ENCODE results near the gene MPC1. TPM values are rescaled to one million over a fixed set of nuclear protein-coding genes. Genes with fewer than 3 reads are reported as not detected.
"Not testable (repeated sequence)": the region's sequence is repeated elsewhere in the genome, so short reads cannot be mapped to it uniquely, and the experiment has no call there.

The MPC1 gene
- total RNA-seq, 1 donor, result 22.0 TPM

DNA sequence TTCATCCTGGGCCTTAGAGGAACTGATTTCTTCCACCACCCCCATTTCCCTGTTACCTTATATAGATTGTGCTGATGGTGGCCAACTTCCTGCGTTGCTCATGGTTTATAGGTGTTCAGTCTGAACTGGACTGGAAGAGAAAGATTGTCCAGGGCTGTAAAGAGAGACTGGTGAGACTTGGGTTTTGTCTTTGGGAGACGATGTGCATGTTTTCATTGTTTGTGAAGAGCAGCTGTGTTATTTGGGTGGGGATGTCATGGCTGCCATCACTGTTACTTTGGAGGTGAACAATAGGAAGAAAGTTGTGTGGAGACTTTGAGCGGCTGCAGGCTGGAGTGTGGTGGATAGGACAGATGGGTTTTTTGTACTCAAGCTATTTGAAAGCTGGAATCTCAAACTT is 15.6 kb upstream of the MPC1 start:
- H3K4me3 ChIP-seq (ENCODE audit: low read depth, low read length), result no peak overlapping the region
- TF ChIP-seq, protein P1, sequence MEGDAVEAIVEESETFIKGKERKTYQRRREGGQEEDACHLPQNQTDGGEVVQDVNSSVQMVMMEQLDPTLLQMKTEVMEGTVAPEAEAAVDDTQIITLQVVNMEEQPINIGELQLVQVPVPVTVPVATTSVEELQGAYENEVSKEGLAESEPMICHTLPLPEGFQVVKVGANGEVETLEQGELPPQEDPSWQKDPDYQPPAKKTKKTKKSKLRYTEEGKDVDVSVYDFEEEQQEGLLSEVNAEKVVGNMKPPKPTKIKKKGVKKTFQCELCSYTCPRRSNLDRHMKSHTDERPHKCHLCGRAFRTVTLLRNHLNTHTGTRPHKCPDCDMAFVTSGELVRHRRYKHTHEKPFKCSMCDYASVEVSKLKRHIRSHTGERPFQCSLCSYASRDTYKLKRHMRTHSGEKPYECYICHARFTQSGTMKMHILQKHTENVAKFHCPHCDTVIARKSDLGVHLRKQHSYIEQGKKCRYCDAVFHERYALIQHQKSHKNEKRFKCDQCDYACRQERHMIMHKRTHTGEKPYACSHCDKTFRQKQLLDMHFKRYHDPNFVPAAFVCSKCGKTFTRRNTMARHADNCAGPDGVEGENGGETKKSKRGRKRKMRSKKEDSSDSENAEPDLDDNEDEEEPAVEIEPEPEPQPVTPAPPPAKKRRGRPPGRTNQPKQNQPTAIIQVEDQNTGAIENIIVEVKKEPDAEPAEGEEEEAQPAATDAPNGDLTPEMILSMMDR (IDR thresholded peaks at IDR 0.05; ENCODE audit: insufficient read depth, low read depth, low read length), result no peak
- no peak for DNase-seq (ENCODE audit: low read depth)

DNA sequence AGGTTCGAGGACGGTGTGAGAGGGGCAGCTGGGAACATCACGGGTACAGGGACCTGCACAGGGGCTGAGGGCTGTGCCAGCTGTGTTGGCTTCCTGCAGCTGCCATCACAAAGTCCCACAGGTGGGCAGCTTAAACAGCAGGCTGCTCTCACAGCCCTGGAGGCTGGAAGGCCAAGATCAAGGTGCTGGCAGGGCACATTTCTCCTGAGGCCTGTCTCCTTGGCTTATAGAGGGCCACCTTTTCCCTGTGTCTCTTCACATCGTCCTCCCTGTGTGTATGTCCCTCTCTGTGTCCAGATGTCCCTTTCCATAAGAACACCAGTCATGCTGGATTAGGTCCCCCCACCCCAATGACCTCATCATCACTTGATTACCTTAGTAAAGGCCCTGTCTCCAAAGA is 15.1 kb upstream of the MPC1 start:
- no peak for DNase-seq (ENCODE audit: low read depth)
- TF ChIP-seq, protein P1 (IDR thresholded peaks at IDR 0.05; ENCODE audit: insufficient read depth, low read depth, low read length), result no peak
- no peak overlapping the region for H3K4me3 ChIP-seq (ENCODE audit: low read depth, low read length)

DNA sequence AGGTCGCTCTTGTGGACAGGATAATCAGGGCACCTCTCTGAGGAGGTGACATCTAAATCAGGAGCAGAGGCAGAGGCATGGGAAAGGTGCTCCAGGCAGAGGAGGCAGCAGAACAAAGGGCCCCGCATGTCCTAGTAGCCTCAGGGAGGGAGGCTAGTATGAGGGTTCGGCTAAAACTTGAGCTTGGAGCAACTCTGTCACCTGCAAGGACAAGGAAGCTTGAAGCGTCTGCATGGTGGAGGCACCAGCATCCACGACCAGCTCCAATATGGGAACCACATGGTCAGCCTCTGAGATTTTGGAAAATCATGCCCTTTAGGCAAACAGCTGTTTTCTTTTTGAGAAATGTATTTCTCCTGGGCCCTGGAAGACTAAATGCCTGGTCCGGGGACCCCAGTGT is 13.0 kb upstream of the MPC1 start:
- H3K4me3 ChIP-seq (ENCODE audit: low read depth, low read length), result no peak overlapping the region
- TF ChIP-seq, protein P1 (IDR thresholded peaks at IDR 0.05; ENCODE audit: insufficient read depth, low read depth, low read length), result no peak
- no peak for DNase-seq (ENCODE audit: low read depth)

DNA sequence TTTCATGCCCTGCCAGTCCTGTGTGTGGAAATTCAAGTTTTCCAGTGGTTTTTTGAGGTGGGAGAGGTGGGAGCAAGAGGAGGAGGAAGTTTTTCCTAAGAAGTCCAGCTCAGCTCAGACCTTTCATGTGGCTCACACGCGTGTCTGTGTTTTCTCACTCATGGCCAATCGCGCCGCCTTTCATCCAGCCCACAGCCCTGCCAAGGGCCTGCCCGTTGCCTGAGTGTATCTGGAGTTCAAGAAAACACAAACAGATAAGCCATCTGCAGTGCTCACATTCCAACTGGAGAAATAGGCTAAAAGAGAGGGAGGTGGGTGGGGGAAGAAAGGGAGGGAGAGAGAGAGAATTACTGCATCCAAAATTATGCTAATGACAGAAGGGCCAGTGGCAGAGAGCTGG is 12.6 kb upstream of the MPC1 start:
- DNase-seq (ENCODE audit: low read depth), result no peak
- TF ChIP-seq, protein P1 (IDR thresholded peaks at IDR 0.05; ENCODE audit: insufficient read depth, low read depth, low read length), result no peak
- H3K4me3 ChIP-seq (ENCODE audit: low read depth, low read length), result no peak overlapping the region

DNA sequence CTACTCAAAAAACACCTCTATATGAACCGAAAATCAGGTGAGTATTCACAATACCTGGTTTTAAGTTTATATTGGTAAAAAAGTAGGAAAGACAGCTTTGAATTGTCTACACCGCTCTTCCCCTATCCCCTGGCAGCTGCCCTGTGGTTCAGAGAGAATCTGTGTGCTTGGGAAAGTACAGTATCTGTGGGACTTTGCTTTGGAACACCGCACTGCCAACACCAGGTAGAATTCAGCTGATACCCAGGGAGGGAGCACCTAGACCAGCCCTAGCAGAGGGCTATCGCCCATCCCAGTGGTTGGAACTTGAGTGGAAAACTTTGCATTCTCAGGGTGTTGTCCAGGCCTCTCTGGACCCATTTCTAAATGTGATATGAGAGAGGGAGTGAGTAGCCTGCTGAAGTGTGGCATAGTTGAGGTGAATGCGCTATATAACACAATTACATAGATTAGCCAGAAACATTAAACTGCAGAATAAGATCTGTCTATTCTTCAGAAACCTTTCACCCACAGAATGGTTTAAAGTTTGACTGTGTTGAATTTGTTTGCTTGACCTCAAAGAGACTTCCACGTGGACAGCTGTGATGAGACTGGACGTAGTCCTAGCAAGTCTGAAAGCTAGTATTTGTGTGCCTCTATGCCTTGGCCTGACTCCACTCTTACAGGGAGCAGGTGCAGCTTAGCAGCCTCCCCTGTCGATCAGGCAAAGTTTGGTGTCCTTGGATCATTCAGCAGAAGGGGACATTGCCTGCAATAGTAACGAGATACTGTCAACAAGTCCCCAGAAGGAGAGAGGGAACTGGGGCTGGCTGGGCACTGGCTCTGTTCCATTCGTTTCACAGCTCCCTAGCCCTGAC is 11.5 kb upstream of the MPC1 start:
- no peak for DNase-seq (ENCODE audit: low read depth)
- H3K4me3 ChIP-seq (ENCODE audit: low read depth, low read length), result no peak overlapping the region
- TF ChIP-seq, protein P1 (IDR thresholded peaks at IDR 0.05; ENCODE audit: insufficient read depth, low read depth, low read length), result no peak

DNA sequence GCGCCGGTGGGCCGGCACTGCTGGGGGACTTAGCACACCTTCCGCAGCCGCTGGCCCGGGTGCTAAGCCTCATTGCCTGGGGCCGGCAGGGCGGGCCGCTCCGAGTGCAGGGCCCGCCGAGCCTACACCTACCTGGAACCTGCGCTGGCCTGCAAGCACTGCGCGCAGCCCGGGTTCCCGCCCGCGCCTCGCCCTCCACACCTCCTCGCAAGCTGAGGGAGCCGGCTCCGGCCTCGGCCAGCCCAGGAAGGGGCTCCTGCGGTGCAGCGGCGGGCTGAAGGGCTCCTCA is 10.7 kb upstream of the MPC1 start:
- H3K4me3 ChIP-seq (ENCODE audit: low read depth, low read length), result no peak overlapping the region
- no peak for DNase-seq (ENCODE audit: low read depth)
- TF ChIP-seq, protein P1 (IDR thresholded peaks at IDR 0.05; ENCODE audit: insufficient read depth, low read depth, low read length), result no peak

DNA sequence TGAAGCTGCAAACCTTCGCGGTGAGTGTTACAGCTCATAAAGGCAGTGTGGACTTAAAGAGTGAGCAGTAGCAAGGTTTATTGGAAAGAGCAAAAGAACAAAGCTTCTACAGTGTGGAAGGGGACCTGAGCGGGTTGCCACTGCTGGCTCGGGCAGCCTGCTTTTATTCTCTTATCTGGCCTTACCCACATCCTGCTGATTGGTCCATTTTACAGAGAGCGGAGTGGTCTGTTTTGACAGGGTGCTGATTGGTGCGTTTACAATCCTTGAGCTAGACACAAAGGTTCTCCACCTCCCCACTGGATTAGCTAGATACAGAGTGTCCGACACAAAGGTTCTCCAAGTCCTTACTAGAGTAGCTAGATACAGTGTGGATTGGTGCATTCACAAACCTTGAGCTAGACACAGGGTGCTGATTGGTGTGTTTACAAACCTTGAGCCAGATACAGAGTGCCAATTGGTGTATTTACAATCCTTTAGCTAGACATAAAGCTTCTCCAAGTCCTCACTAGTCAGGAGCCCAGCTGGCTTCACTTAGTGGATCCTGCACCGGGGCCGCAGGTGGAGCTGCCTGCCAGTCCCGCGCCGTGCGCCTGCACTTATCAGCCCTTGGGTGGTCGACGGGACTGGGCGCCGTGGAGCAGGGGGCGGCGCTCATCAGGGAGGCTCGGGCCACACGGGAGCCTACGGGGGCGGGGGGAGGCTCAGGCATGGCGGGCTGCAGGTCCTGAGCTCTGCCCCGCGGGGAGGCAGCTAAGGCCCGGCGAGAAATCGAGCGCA is 10.2 kb upstream of the MPC1 start:
- not testable (repeated sequence) for H3K4me3 ChIP-seq (ENCODE audit: low read depth, low read length); DNase-seq (ENCODE audit: low read depth)

Data from fibroblast of villous mesenchyme (primary cell).